T-helper 2 cell treated with Interferon-gamma antibody and Interleukin-4, amounts not matched to agents 5 μg/mL and 100 μg/mL, for 36 hours (primary cell): ENCODE results near the gene TRPM3.
"Not testable (repeated sequence)": the region's sequence is repeated elsewhere in the genome, so short reads cannot be mapped to it uniquely, and the experiment has no call there.

Experiments used
- DNase-seq: peaks from one replicate; pipeline ENCODE4 v3.0.0; 2021; ENCODE audit warnings: low spot score
- H3K27ac Mint-ChIP-seq: one replicate; pipeline ENCODE4 v1.8.0; 2021; ENCODE audit warnings: mild to moderate bottlenecking, mixed read lengths
- H3K27me3 Mint-ChIP-seq: one replicate; pipeline ENCODE4 v1.8.0; 2021; ENCODE audit warnings: low read depth, mixed read lengths
- H3K36me3 Mint-ChIP-seq: one replicate; pipeline ENCODE4 v1.8.0; 2021; ENCODE audit warnings: low read depth, mixed read lengths
- H3K4me1 Mint-ChIP-seq: one replicate; pipeline ENCODE4 v1.8.0; 2021; ENCODE audit warnings: low read depth, mixed read lengths
- H3K4me3 Mint-ChIP-seq: one replicate; pipeline ENCODE4 v1.8.0; 2022; ENCODE audit warnings: mild to moderate bottlenecking, moderate library complexity, mixed read lengths
- H3K9me3 Mint-ChIP-seq: one replicate; pipeline ENCODE4 v1.8.0; 2021; ENCODE audit warnings: mixed read lengths

TRPM3 gene

DNA sequence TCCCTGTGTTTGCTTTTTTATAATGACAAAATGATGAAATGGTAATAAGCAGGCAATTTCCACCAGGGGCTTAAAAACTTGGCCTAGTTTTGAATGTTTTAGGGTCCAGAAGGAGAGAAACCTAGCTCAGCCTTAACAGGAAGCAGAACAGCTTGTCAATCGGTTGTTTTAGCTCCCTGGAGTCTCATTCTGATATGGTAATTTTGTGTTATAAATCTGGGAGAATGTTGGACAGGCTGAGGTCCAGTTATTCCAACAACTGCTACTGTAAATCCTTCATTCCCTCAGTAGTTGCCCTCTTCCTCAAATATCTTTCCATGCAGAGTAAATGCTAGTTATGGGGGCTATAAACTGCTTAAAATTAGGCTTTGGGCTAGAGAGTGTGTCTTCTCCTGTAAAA is 397.4 kb downstream of the TRPM3 start:
- not testable (repeated sequence) for DNase-seq, H3K27me3 Mint-ChIP-seq, H3K36me3 Mint-ChIP-seq, H3K4me1 Mint-ChIP-seq, H3K27ac Mint-ChIP-seq, H3K9me3 Mint-ChIP-seq, H3K4me3 Mint-ChIP-seq

DNA sequence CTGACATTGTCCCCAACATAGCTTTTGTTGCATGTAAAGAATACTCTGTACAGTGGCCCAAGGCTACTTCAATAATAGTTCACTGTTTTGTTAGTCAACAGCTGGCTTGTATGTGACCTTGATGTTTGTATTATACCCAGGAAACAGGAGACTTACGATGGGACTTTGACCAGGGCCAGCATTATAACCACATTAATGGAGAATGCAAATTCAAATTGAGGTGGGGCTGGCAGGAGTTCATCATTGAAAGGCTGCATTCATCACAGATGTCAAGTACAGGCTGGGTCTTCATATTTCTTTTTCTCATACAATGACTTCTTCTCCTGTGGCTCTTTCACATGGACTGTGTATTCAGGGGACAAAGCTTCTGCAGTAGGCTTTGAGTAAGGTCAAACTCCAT is 414.6 kb downstream of the TRPM3 start:
- H3K27me3 Mint-ChIP-seq, H3K4me1 Mint-ChIP-seq, H3K36me3 Mint-ChIP-seq, H3K4me3 Mint-ChIP-seq, H3K27ac Mint-ChIP-seq, H3K9me3 Mint-ChIP-seq, DNase-seq: not testable (repeated sequence)

DNA sequence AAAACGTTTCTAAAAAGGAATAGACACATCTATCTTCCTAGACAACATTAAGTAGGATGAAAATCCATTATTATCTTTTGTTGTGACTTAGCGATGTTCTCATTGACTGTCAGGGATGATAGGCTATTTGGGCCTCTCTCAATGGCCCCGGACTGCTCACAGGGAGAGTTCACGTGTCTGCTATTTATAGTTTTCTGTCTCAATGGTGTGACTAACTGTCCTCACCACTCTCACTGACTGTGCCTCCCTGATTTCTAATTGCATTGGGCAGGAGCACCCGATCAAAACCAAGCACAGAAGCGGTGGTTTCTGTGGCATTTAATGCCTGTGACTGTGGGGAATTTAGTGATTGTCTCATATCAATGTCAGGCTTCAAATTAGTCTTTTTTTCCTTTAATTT is 420.3 kb downstream of the TRPM3 start:
- H3K4me3 Mint-ChIP-seq = no peak overlapping the region
- no peaks in the 10 kb centered on the region for H3K4me1 Mint-ChIP-seq
- H3K9me3 Mint-ChIP-seq = no peaks in the 10 kb centered on the region
- H3K36me3 Mint-ChIP-seq = no peaks in the 10 kb centered on the region
- H3K27me3 Mint-ChIP-seq = no peaks in the 10 kb centered on the region
- no peak overlapping the region for H3K27ac Mint-ChIP-seq
- no peak for DNase-seq

DNA sequence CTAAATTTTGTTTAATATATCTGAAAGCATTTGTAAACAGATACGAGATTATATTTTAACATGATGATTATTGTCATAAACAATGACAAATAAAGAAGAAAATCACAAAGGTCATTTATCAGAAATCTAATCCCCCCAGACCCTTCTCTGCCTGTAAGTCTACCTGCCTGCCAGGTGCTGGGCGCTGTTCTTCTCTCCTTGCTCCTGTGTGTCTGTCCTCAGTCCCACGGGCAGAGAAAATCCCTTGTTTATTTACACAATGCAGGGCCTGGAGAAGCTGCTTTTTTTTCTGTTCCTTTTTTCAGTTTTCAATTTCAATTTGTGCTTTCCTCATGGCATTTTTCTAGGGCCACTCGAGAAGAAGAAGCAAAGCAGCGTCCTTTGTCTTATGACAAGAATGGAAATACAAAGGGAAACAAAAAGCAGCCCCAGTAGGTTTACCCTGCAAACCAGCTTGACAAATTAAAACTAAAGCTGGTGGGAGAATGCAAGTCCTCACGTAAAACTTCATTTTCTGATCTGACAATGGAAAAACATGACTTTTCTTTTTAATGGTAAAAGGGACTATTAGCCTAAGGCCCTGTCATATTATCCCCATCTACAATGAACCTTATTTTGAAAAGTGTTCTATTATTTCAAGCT is 424.6 kb downstream of the TRPM3 start:
- Mint-ChIP-seq H3K27ac (no peak overlapping the region), H3K9me3 (no peaks in the 10 kb centered on the region), H3K27me3 (no peaks in the 10 kb centered on the region), H3K36me3 (no peaks in the 10 kb centered on the region), H3K4me3 (no peak overlapping the region), H3K4me1 (no peaks in the 10 kb centered on the region)
- DNase-seq = no peak

DNA sequence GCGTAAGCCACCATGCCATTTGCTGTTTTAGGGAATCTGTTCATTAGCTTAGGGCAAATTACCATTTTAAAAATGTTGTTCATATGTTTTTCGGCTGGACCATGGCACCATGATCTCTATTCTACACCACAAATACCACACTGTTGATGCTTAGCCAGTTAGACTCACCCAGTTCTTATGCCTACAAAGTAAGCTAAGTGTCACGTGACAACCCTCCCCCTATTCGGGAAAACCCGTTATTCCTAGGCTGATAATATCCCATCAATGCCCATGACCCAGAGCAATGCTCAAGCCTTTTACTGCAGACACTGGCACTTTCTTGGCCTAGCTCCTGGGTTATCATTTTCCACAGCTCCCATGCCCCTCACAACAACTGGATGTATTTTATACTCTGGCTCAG is 426.7 kb downstream of the TRPM3 start:
- Mint-ChIP-seq H3K27ac (no peak overlapping the region), H3K9me3 (no peaks in the 10 kb centered on the region), H3K36me3 (no peaks in the 10 kb centered on the region), H3K4me1 (no peaks in the 10 kb centered on the region), H3K4me3 (no peak overlapping the region), H3K27me3 (no peaks in the 10 kb centered on the region)
- DNase-seq = no peak

DNA sequence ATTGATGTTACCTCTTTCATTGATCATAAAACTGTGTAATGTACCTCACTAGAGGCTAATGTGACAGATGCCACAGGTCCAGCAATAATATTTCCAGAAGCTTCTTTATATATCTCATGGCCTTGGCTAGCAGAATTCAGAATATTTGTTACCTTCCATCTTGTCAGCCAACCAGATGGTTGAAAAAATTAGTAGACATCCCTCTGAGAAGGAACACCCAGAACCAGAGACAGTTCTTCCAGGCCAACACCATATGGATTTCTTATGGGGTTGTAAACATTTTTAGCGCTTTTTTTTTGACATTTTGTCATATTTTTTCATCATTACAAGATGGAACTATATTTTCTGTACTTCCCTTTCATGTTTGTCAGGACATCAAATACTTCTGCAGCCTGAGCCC is 428.2 kb downstream of the TRPM3 start:
- Mint-ChIP-seq H3K36me3 (no peaks in the 10 kb centered on the region), H3K9me3 (no peaks in the 10 kb centered on the region), H3K4me1 (no peaks in the 10 kb centered on the region), H3K27me3 (no peaks in the 10 kb centered on the region), H3K4me3 (no peak overlapping the region), H3K27ac (no peak overlapping the region)
- DNase-seq = no peak

DNA sequence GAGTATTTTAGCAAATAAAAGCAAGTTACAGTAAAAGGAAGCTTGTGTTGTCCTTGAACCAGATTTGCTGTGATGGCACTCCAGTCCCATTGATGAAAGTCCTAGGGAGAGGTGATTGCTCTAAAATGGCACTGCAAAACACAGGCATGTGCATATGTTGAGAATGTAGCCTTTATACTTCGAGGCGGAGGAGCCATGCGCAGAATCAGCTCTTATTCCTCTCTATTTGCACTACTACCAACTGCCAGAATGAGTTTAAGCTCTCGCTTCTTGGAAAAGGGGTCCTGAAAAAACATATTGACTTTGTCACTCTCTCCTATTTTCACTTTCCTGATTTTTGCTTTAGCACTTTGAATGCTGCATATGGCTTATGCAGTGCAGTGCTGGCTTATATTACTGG is 429.0 kb downstream of the TRPM3 start:
- Mint-ChIP-seq H3K27ac (no peak overlapping the region), H3K4me3 (no peak overlapping the region), H3K27me3 (no peaks in the 10 kb centered on the region), H3K4me1 (no peaks in the 10 kb centered on the region), H3K36me3 (no peaks in the 10 kb centered on the region), H3K9me3 (no peaks in the 10 kb centered on the region)
- DNase-seq = no peak

DNA sequence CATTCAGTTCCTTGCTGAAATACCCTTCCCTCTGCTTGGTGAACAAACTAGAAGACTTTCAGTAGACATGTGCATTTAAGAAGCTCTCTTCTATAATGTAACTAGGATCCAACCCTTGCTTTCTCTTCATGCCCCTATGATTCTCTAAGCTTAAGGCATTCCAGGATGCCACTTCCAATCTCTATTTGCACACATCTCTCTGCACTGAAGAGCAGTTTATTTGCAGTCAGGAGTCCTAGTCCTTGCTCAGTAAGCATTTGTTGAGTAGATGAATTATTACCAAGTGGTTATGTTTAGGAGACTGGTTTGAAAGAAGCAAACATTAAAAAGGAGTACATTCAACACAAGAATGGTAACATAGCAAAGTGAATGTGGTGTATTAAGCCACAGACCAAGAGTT is 432.7 kb downstream of the TRPM3 start:
- no peaks in the 10 kb centered on the region for H3K9me3 Mint-ChIP-seq
- H3K36me3 Mint-ChIP-seq = no peaks in the 10 kb centered on the region
- no peak overlapping the region for H3K27ac Mint-ChIP-seq

DNA sequence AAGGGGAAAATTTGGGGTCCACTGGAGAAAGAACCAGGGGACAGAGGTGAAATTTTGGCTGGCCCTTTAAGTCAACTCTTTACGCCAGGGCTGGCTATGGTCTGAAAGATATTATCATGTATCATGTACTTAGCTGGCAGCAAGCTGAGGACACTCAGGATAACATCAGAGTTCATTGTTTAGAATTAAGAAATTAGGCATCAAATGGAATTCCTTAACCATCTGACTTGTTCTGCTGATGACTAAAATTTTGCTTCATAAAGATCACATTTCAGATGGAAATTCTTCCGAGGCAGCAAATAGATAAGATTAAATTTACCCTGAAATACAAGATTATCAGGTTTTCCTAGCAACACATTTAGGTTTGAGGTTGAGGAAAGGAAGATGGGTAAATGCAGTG is 437.6 kb downstream of the TRPM3 start:
- no peaks in the 10 kb centered on the region for H3K36me3 Mint-ChIP-seq
- no peaks in the 10 kb centered on the region for H3K4me1 Mint-ChIP-seq
- no peaks in the 10 kb centered on the region for H3K27me3 Mint-ChIP-seq
- no peak overlapping the region for H3K4me3 Mint-ChIP-seq
- H3K9me3 Mint-ChIP-seq = no peaks in the 10 kb centered on the region
- H3K27ac Mint-ChIP-seq = no peak overlapping the region
- DNase-seq = no peak

More for the DNA sequence above, 432.7 kb downstream of the TRPM3 start:
- no peaks in the 10 kb centered on the region for H3K27me3 Mint-ChIP-seq
- H3K4me1 Mint-ChIP-seq = no peaks in the 10 kb centered on the region
- no peak overlapping the region for H3K4me3 Mint-ChIP-seq
- DNase-seq = no peak

DNA sequence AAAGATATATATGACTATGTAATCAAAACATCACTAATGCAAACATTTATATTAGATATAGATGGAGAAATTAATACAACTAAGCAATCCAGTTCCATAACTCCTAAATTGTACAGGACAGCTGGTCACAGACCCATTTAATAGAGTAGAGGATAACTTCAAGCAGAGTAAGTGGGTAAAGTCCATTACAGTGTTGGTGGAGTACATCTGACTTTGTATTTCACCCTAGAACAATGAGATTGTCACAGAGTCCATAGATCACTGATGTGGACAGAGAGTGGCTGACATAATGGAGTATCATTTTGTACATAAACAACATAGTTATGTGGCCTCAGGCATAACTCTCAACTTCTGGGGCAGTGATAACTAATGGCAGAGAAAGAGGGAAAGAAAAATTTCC is 439.1 kb downstream of the TRPM3 start:
- no peak for DNase-seq
- Mint-ChIP-seq H3K36me3 (no peaks in the 10 kb centered on the region), H3K9me3 (no peaks in the 10 kb centered on the region), H3K4me3 (no peak overlapping the region), H3K27ac (no peak overlapping the region), H3K4me1 (no peaks in the 10 kb centered on the region), H3K27me3 (peaks cover 2% of the 10 kb centered on the region)

DNA sequence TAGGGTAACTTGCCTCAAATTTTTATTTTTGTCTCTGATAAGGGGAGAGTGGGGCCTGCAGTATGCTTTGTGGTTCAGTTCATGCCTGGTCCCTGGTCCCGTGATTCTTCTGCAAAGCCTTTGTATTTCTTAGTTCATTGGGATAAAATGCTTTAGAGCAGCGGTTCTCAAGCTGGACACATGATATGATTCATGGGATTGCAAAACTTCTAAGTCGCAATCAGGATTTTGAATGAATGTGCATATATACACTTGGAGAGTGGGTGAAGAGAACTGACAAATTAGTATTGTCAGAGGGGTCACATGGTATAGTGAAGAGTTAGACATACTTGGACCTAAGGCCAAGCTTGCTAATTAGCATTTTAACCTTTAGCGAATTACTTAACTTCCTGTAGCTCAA is 441.6 kb downstream of the TRPM3 start:
- Mint-ChIP-seq H3K27ac (no peak overlapping the region), H3K4me1 (no peaks in the 10 kb centered on the region), H3K36me3 (no peaks in the 10 kb centered on the region), H3K27me3 (peaks cover 2% of the 10 kb centered on the region), H3K4me3 (no peak overlapping the region), H3K9me3 (no peaks in the 10 kb centered on the region)
- DNase-seq = no peak

DNA sequence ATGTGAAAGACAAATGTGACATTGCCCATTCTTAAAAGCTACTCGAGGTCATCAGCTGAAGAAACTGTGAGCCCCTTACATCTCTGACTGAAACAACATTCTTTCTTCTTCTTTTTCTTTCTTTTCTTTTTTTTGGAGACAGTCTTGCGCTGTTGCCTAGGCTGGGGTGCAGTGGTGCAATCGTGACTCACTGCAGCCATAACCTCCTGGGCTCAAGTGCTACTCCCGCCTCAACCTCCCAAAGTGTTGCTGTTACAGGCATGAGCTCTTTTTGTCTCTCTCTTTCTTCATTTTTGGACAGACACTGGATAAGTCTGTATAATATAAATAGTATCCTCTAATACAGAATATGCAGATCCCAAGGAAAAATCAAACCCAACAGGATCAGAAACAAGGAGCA is 443.3 kb downstream of the TRPM3 start:
- Mint-ChIP-seq H3K27me3 (peaks cover 2% of the 10 kb centered on the region), H3K9me3 (no peaks in the 10 kb centered on the region), H3K36me3 (no peaks in the 10 kb centered on the region), H3K4me1 (no peaks in the 10 kb centered on the region), H3K4me3 (no peak overlapping the region), H3K27ac (no peak overlapping the region)
- no peak for DNase-seq

DNA sequence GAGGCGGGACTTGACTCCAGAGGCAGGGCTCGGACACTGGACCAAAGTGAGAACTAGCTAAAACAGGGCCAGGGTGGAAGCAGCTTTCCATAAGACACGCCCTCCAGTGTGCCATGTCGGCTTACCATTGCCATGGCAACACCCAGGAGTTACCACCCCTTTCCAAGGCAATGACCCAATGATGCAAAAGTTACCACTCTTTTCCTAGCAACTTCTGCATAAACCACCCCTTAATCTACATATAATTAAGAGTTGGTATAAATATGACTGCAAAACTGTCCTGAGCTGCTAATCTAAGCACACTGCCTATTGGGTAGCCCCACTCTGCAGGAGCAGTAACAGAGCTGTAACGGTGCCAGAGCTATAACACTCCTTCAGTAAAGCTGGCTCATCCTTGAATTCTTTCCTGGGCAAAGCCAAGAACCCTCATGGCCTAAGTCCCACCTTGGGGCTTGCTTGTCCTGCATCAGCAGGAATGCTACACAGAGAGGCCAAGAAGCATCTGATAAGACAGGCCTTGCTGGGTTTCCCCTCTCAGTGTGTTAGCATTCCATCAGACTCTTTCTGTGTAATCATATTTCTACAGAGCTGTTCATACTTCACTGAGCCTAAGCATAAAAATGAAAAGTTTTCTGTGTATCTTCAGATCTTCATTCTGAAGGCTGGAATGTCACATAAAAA is 444.2 kb downstream of the TRPM3 start:
- H3K27me3 Mint-ChIP-seq = peaks cover 6% of the 10 kb centered on the region
- no peak for DNase-seq
- H3K4me1 Mint-ChIP-seq = no peaks in the 10 kb centered on the region
- H3K36me3 Mint-ChIP-seq = no peaks in the 10 kb centered on the region
- H3K4me3 Mint-ChIP-seq = no peak overlapping the region
- no peaks in the 10 kb centered on the region for H3K9me3 Mint-ChIP-seq
- H3K27ac Mint-ChIP-seq = no peak overlapping the region

DNA sequence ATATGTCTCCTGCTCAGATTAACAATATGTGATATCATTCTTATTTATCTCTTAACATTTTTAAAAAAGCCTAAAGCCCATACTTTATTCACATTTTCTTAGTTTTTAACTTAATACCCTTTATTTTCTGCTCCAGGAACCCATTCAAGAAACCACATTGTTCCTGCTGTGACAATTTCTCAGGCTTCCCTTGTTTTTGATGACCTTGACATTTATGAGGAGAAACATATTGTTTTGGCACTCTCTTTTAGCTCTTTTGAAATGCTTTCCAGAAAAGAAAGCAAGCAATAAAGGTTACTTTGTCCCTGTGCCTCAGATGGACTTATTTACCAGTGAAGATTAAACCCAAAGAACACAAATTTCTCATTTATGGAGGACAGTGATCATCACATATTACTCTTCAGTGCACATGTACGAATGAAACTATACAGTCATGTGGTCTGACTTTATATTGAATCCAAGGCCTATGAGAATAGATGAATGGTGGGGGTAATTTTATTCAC is 445.5 kb downstream of the TRPM3 start:
- H3K4me1 Mint-ChIP-seq = no peaks in the 10 kb centered on the region
- no peak overlapping the region for H3K4me3 Mint-ChIP-seq
- no peaks in the 10 kb centered on the region for H3K36me3 Mint-ChIP-seq

DNA sequence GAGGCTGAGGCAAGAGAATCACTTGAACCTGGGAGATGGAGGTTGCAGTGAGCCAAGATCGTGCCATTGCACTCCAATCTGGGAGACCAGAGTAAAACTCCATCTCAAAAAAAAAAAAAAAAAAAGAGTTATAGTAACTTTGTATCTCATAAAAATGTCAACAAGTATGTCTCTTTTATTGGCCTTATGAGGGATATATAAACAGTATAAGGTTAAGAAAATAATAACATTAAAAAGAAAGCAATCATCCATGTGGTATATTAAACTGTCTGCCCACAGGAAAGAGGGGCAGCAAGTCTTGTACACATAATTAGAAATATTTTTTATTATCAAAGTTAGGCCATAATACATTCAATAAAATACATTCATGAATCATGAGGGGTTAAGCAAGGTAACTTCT is 447.6 kb downstream of the TRPM3 start:
- DNase-seq = no peak
- H3K4me1 Mint-ChIP-seq = no peaks in the 10 kb centered on the region
- no peak overlapping the region for H3K4me3 Mint-ChIP-seq
- H3K36me3 Mint-ChIP-seq = no peaks in the 10 kb centered on the region
- no peaks in the 10 kb centered on the region for H3K9me3 Mint-ChIP-seq
- H3K27ac Mint-ChIP-seq = no peak overlapping the region
- peaks cover 6% of the 10 kb centered on the region for H3K27me3 Mint-ChIP-seq

More for the DNA sequence above, 445.5 kb downstream of the TRPM3 start:
- Mint-ChIP-seq H3K27ac (no peak overlapping the region), H3K9me3 (no peaks in the 10 kb centered on the region), H3K27me3 (peaks cover 6% of the 10 kb centered on the region)
- DNase-seq = no peak
